HG03378 (cell line): ENCODE data around the gene CUL7.

ENCODE experiments used
- ATAC-seq: cut with Tn5 transposase; IDR thresholded peaks from one replicate; pipeline ENCODE4 v1.9.1; 2021; ENCODE audit warnings: mild to moderate bottlenecking, moderate library complexity; ENCODE audit not compliant: unreplicated experiment

CUL7 gene

GRCh38 chr6:43077981-43078511, 24.4 kb upstream of the CUL7 start:
- ATAC-seq = no peak

- ATAC-seq = no peak
These were observed 23.7 kb upstream of the CUL7 start for GRCh38 chr6:43077333-43077809.

- no peak for ATAC-seq
These were observed 23.0 kb upstream of the CUL7 start for GRCh38 chr6:43076464-43077332.

GRCh38 chr6:43075670-43076463, 22.2 kb upstream of the CUL7 start, which contains the start of gene PTK7:
Gene PTK7, plus strand, starts transcription at chr6:43076314. Its CDS starts 175 bp downstream, at chr6:43076489.
- ATAC-seq = no peak

- ATAC-seq = no peak
These were observed 21.4 kb upstream of the CUL7 start for GRCh38 chr6:43074847-43075669.

GRCh38 chr6:43070028-43070632, 16.5 kb upstream of the CUL7 start:
- ATAC-seq = no peak

GRCh38 chr6:43062818-43063217, 9.2 kb upstream of the CUL7 start:
- ATAC-seq = no peak

GRCh38 chr6:43061861-43062260, 8.2 kb upstream of the CUL7 start:
- ATAC-seq = no peak

GRCh38 chr6:43060755-43061633, 7.3 kb upstream of the CUL7 start:
- no peak for ATAC-seq

GRCh38 chr6:43060034-43060754, 6.5 kb upstream of the CUL7 start:
- peak; percentile 10 for ATAC-seq

GRCh38 chr6:43059168-43060033, 5.8 kb upstream of the CUL7 start, which contains the start of the genes KLC4 and MRPL2:
Gene KLC4, plus strand, starts transcription at chr6:43059631. Its CDS starts 1,705 bp downstream, at chr6:43061336.
Gene MRPL2, minus strand, starts transcription at chr6:43059434. Its CDS starts 53 bp downstream, at chr6:43059381.
- ATAC-seq = peak; percentile 85

GRCh38 chr6:43058531-43058930, 4.9 kb upstream of the CUL7 start:
- no peak for ATAC-seq

GRCh38 chr6:43055966-43056365, 2.3 kb upstream of the CUL7 start:
- ATAC-seq = no peak

- no peak for ATAC-seq
These were observed 724 bp upstream of the CUL7 start for GRCh38 chr6:43054206-43054943.

- ATAC-seq = no peak
These were observed 658 bp downstream of the CUL7 start for GRCh38 chr6:43052842-43053544.

GRCh38 chr6:43052225-43052841, 1.3 kb downstream of the CUL7 start:
- no peak for ATAC-seq
